HCT116 (cell line): Measurements from ENCODE around the gene UPF1. TPM values are rescaled to one million over a fixed set of nuclear protein-coding genes. Genes with fewer than 3 reads are reported as not detected.

Experiments used
- ATAC-seq: fragments of 200-7000 bp; cut with Tn5 transposase; 2 replicates; pipeline ENCODE4 v1.9.1; 2020; ENCODE audit warnings: mild to moderate bottlenecking, moderate library complexity
- BruUV-seq: library from RNA; stranded (reverse); fragments of 400-500 nt; replicated peaks from 2 replicates; lab custom pipeline; 2021; lab: Mats Ljungman, UMichigan
- CTCF ChIA-PET: fragments of 300-600 bp; sonication (Branson Sonifier 250); formaldehyde crosslinking; loops from one replicate; lab custom pipeline; 2021; ENCODE audit warnings: antibody characterized with exemption; lab: Charles Lee
- POLR2A ChIA-PET: fragments of 300-600, 350-600 bp; sonication (Branson Sonifier 250); formaldehyde crosslinking; loops from one replicate; lab custom pipeline; 2021; ENCODE audit warnings: antibody characterized with exemption; lab: Charles Lee
- RAD21 ChIA-PET, 2 experiments: fragments of 300-600 bp; sonication (Branson Sonifier 250); formaldehyde crosslinking; loops; one replicate each; lab custom pipeline; 2023; ENCODE audit warnings: low total read pairs in 2 of 2; ENCODE audit not compliant: uncharacterized antibody in 2 of 2, unreplicated experiment in 2 of 2, low non-redundant PET in 1 of 2; lab: Charles Lee
- DNase-seq: peaks from one replicate; pipeline ENCODE4 v3.0.0-alpha.2; 2010; ENCODE audit warnings: low read depth, low spot score
- H2AFZ ChIP-seq: fragments of 200-600 bp; shearing (Covaris generic), sonication (generic); 2 replicates; pipeline ENCODE4 v1.6.1; 2017; ENCODE audit warnings: low read depth, mixed run types, mixed read lengths, antibody characterized with exemption, low read length; ENCODE audit not compliant: poor library complexity, severe bottlenecking
- H3K27ac ChIP-seq: 2 replicates; pipeline ENCODE4 v1.5.1; 2012; ENCODE audit warnings: low read depth, low read length
- H3K27me3 ChIP-seq: fragments of 200-600 bp; sonication (generic); 2 replicates; pipeline ENCODE4 v1.6.1; 2016; ENCODE audit warnings: mixed run types, low read length, mixed read lengths; ENCODE audit not compliant: insufficient read depth
- H3K36me3 ChIP-seq, 2 experiments: fragments of 200-500 bp in 1 of 2; fragments of 200-600 bp in 1 of 2; sonication (Bioruptor generic) in 1 of 2; sonication (generic) in 1 of 2; 2 replicates each; pipeline versions ENCODE4 v1.5.1 to v1.6.1; 2014 to 2016; ENCODE audit warnings: low read length in 2 of 2, inconsistent platforms in 1 of 2, mixed read lengths in 1 of 2, mixed run types in 1 of 2; ENCODE audit not compliant: insufficient read depth in 2 of 2, control insufficient read depth in 1 of 2
- H3K4me1 ChIP-seq, 2 experiments: fragments of 200-600 bp in 1 of 2; sonication (generic) in 1 of 2; 2 replicates each; pipeline versions ENCODE4 v1.5.1 to v1.6.1; 2012 to 2017; ENCODE audit warnings: low read length in 2 of 2, inconsistent platforms in 1 of 2, mild to moderate bottlenecking in 1 of 2, mixed read lengths in 1 of 2, mixed run types in 1 of 2, moderate library complexity in 1 of 2; ENCODE audit not compliant: insufficient read depth in 2 of 2, control insufficient read depth in 1 of 2
- H3K4me2 ChIP-seq: fragments of 200-600 bp; sonication (generic); 2 replicates; pipeline ENCODE4 v1.6.1; 2017; ENCODE audit warnings: mixed run types, low read length, mixed read lengths
- H3K4me3 ChIP-seq, 2 experiments: fragments of 200-600 bp in 1 of 2; sonication (generic) in 1 of 2; replicated peaks in 1 of 2; 2 replicates each; pipeline ENCODE4 v1.5.1; 2011 to 2016; ENCODE audit warnings: low read length in 2 of 2, control low read depth in 1 of 2, low read depth in 1 of 2, mild to moderate bottlenecking in 1 of 2, mixed read lengths in 1 of 2, mixed run types in 1 of 2
- H3K79me2 ChIP-seq: fragments of 200-600 bp; sonication (generic); 2 replicates; pipeline ENCODE4 v1.6.1; 2017; ENCODE audit warnings: mild to moderate bottlenecking, mixed run types, low read length, moderate library complexity, mixed read lengths; ENCODE audit not compliant: insufficient read depth
- H3K9ac ChIP-seq: fragments of 200-600 bp; sonication (generic); 2 replicates; pipeline ENCODE4 v1.6.1; 2016; ENCODE audit warnings: low read length, mixed read lengths
- H3K9me2 ChIP-seq: fragments of 200-600 bp; sonication (generic), shearing (Covaris generic); 2 replicates; pipeline ENCODE4 v1.6.1; 2017; ENCODE audit warnings: mixed run types, mild to moderate bottlenecking, moderate library complexity; ENCODE audit not compliant: insufficient read depth
- H3K9me3 ChIP-seq, 2 experiments: fragments of 200-500 bp in 1 of 2; fragments of 200-600 bp in 1 of 2; sonication (Bioruptor generic) in 1 of 2; sonication (generic) in 1 of 2; 2 replicates each; pipeline ENCODE4 v1.6.1; 2014 to 2017; ENCODE audit warnings: low read length in 2 of 2, mixed read lengths in 2 of 2, inconsistent platforms in 1 of 2, low read depth in 1 of 2, mild to moderate bottlenecking in 1 of 2, mixed run types in 1 of 2, moderate library complexity in 1 of 2; ENCODE audit not compliant: control insufficient read depth in 1 of 2, insufficient read depth in 1 of 2
- H4K20me1 ChIP-seq: fragments of 200-600 bp; sonication (generic), shearing (Covaris generic); 2 replicates; pipeline ENCODE4 v1.6.1; 2017; ENCODE audit warnings: mixed run types, mild to moderate bottlenecking, moderate library complexity; ENCODE audit not compliant: insufficient read depth
- CEBPB ChIP-seq: IDR thresholded peaks from 2 replicates; pipeline ENCODE4 v1.6.1; 2012; ENCODE audit warnings: low read depth
- EGR1 ChIP-seq: IDR thresholded peaks from 2 replicates; pipeline ENCODE4 v1.6.1; 2012; ENCODE audit warnings: low read depth
- RAD21 ChIP-seq: IDR thresholded peaks from 2 replicates; pipeline ENCODE4 v1.6.1; 2012; ENCODE audit warnings: low read depth, mild to moderate bottlenecking
- SP1 ChIP-seq: IDR thresholded peaks from 2 replicates; pipeline ENCODE4 v1.6.1; 2012; ENCODE audit warnings: low read depth
- SRF ChIP-seq: IDR thresholded peaks from 2 replicates; pipeline ENCODE4 v1.6.1; 2012; ENCODE audit warnings: low read depth
- TCF7L2 ChIP-seq: IDR thresholded peaks from 2 replicates; pipeline ENCODE4 v1.7.0; 2011; ENCODE audit warnings: borderline replicate concordance, inconsistent platforms; ENCODE audit not compliant: insufficient read depth, insufficient read length; ENCODE audit errors: extremely low read depth
- YY1 ChIP-seq: IDR thresholded peaks from 2 replicates; pipeline ENCODE4 v1.6.1; 2011; ENCODE audit warnings: low read length, low read depth, moderate library complexity, mild to moderate bottlenecking; ENCODE audit not compliant: insufficient replicate concordance; ENCODE audit errors: extremely low read depth
- intact Hi-C: fragments of 100-400 bp; cut with micrococcal nuclease; formaldehyde crosslinking; loops from 2 replicates; pipeline ENCODE4 v1.10.0; 2022
- total RNA-seq: library from RNA; stranded (reverse); gene quantifications from one replicate; pipeline ENCODE4 v1.2.1, GENCODE V29; 2021; ENCODE audit not compliant: unreplicated experiment
- TF ChIP-seq, protein P1 (sequence below), 3 experiments: fragments of 200-600 bp in 1 of 3; sonication (generic) in 1 of 3; IDR thresholded peaks in 2 of 3; conservative IDR thresholded peaks in 1 of 3; 2 replicates each; pipeline ENCODE4 v1.5.1; 2012 to 2017; ENCODE audit warnings: low read depth in 2 of 3, low read length in 2 of 3, antibody characterized with exemption in 1 of 3, borderline replicate concordance in 1 of 3, control low read depth in 1 of 3, mild to moderate bottlenecking in 1 of 3, mixed read lengths in 1 of 3, mixed run types in 1 of 3, moderate library complexity in 1 of 3; ENCODE audit not compliant: insufficient read depth in 1 of 3
- TF ChIP-seq, protein P2 (sequence below): IDR thresholded peaks from 2 replicates; pipeline ENCODE4 v1.6.1; 2012

The UPF1 gene
- total RNA-seq, 1 experiment from 2014 or later: 78.5 TPM

DNA sequence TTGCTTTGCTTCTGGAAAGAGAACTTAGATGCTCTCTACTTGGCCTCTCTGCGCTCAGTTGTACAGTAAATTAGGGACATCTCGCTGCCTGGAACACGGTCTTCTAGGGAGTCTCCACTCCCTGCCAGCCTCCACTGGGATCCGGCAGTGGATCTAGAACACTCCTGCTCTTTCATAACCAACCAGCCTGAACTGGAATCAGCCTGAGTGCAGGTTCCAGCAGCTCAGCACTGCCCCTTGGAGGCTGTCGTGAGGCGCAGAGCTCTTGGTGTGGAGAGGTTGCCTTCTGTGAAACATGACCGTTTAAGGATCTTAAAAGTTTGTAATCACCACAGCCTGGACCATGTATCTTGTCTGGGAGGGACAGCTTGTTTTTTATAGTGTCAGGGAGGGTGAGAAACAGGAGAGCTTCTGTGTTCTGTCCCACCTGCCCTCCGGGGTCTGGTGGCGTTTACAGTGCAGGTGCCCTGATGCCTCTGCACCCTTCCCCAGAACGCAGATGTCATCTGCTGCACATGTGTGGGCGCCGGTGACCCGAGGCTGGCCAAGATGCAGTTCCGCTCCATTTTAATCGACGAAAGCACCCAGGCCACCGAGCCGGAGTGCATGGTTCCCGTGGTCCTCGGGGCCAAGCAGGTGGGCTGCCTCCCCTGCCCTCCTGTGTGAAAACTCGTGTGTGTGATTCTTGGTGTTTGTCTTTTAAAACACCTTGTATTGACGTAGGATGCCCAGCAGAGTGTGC, 24.8 kb downstream of the UPF1 start:
- CTCF ChIA-PET: interaction anchor here (1.2 to 1.8 kb wide), 2 partner anchors 9 to 10 kb away, joined by 3 to 6 read pairs; no protein-coding TSS in a partner anchor
- no TSS peak for BruUV-seq
- Histone ChIP-seq H3K27me3 (no peaks in the 10 kb centered on the region), H3K4me2 (no peak overlapping the region), H3K4me1 (no peaks in the 10 kb centered on the region; a peak in 1 of 4 replicates), H3K9me3 (no peaks in the 10 kb centered on the region), H3K27ac (no peak overlapping the region), H3K9ac (no peak overlapping the region), H4K20me1 (no peaks in the 10 kb centered on the region), H3K9me2 (no peaks in the 10 kb centered on the region), H3K79me2 (peaks cover 56% of the 10 kb centered on the region; the same call in 1 of the 2 replicates), H2AFZ (no peak overlapping the region), H3K36me3 (peaks cover 66 to 83% of the 10 kb centered on the region in 2 experiments), H3K4me3 (no peak overlapping the region)
- intact Hi-C loops: no loop called here
- RAD21 ChIA-PET: no interaction called here
- TF ChIP-seq, protein P1, sequence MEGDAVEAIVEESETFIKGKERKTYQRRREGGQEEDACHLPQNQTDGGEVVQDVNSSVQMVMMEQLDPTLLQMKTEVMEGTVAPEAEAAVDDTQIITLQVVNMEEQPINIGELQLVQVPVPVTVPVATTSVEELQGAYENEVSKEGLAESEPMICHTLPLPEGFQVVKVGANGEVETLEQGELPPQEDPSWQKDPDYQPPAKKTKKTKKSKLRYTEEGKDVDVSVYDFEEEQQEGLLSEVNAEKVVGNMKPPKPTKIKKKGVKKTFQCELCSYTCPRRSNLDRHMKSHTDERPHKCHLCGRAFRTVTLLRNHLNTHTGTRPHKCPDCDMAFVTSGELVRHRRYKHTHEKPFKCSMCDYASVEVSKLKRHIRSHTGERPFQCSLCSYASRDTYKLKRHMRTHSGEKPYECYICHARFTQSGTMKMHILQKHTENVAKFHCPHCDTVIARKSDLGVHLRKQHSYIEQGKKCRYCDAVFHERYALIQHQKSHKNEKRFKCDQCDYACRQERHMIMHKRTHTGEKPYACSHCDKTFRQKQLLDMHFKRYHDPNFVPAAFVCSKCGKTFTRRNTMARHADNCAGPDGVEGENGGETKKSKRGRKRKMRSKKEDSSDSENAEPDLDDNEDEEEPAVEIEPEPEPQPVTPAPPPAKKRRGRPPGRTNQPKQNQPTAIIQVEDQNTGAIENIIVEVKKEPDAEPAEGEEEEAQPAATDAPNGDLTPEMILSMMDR (IDR thresholded peaks at IDR 0.05 in 2 of 3, conservative IDR thresholded peaks at IDR 0.05 in 1 of 3; ENCODE audit: borderline replicate concordance in 1 of 3, insufficient read depth in 1 of 3, low read depth in 2 of 3, low read length in 2 of 3): peak in 2 of 3 experiments; percentile 31 to 40; a peak in 4 of 6 replicates
- TF ChIP-seq EGR1 (no peak), TCF7L2 (no peak), CEBPB (no peak), SRF (no peak), SP1 (no peak), YY1 (no peak), RAD21 (peak; percentile 35)
- TF ChIP-seq, protein P2, sequence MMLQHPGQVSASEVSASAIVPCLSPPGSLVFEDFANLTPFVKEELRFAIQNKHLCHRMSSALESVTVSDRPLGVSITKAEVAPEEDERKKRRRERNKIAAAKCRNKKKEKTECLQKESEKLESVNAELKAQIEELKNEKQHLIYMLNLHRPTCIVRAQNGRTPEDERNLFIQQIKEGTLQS: no peak
- peak; percentile 68 for ATAC-seq
- POLR2A ChIA-PET: no interaction called here
- no peak for DNase-seq
